Spleen (tissue), 7 donors: ENCODE measurements around the gene ADNP.

Experiments
- CTCF ChIP-seq, 11 experiments: fragments of 200-600 bp in 7 of 11; fragments of 450-650 bp in 4 of 11; sonication (generic) in 4 of 11; IDR thresholded peaks in 8 of 11; conservative IDR thresholded peaks in 3 of 11; 1 replicate in 7 of 11; 2 replicates in 4 of 11; pipeline versions ENCODE4 v1.4.0 to v1.8.0; 2016 to 2021; ENCODE audit warnings: antibody characterized with exemption in 11 of 11, inconsistent platforms in 4 of 11, mild to moderate bottlenecking in 1 of 11
- POLR2A ChIP-seq, 3 donors: fragments of 450-650 bp; IDR thresholded peaks; one replicate each; pipeline ENCODE4 v1.5.1; 2017; ENCODE audit warnings: antibody characterized with exemption in 3 of 3, mild to moderate bottlenecking in 1 of 3
- donor health status: DM: no; HTN: no; CAD: no; lungs with moderate emphysema.
- donor health status: DM: no; HTN: no; CAD: no.
- donor health status: DM: no; HTN: no; CAD: no.

GRCh38 chr20:50968289-50968688 is 37.1 kb upstream of the ADNP start:
- TF ChIP-seq CTCF (IDR thresholded peaks at IDR 0.05 in 8 of 11, conservative IDR thresholded peaks at IDR 0.05 in 3 of 11) (no peak), POLR2A (IDR thresholded peaks at IDR 0.05) (no peak)
